Fibroblast of the aortic adventitia (primary cell): ENCODE data around the gene CCDC9B. TPM values are rescaled to one million over a fixed set of nuclear protein-coding genes. Genes with fewer than 3 reads are reported as not detected.

Source experiments
- DNase-seq: peaks from one replicate; pipeline ENCODE4 v3.0.0-alpha.2; 2010; ENCODE audit warnings: low read depth
- H3K4me3 ChIP-seq: 2 replicates; pipeline ENCODE4 v1.5.1; 2011; ENCODE audit warnings: low read depth, mild to moderate bottlenecking, control low read depth, low read length, moderate library complexity
- total RNA-seq: library from RNA; depleted of rRNA; stranded (reverse); fragments of >200 nt; gene quantifications from 2 replicates; pipeline ENCODE4 v1.2.3, GENCODE V29; 2012; ENCODE audit warnings: low replicate concordance
- TF ChIP-seq, protein P1 (sequence below): IDR thresholded peaks from 2 replicates; pipeline ENCODE4 v1.5.1; 2011; ENCODE audit warnings: mild to moderate bottlenecking, low read length, control low read depth, inconsistent platforms; ENCODE audit not compliant: insufficient read depth

The CCDC9B gene
- total RNA-seq, 1 donor = 16.2 TPM

DNA sequence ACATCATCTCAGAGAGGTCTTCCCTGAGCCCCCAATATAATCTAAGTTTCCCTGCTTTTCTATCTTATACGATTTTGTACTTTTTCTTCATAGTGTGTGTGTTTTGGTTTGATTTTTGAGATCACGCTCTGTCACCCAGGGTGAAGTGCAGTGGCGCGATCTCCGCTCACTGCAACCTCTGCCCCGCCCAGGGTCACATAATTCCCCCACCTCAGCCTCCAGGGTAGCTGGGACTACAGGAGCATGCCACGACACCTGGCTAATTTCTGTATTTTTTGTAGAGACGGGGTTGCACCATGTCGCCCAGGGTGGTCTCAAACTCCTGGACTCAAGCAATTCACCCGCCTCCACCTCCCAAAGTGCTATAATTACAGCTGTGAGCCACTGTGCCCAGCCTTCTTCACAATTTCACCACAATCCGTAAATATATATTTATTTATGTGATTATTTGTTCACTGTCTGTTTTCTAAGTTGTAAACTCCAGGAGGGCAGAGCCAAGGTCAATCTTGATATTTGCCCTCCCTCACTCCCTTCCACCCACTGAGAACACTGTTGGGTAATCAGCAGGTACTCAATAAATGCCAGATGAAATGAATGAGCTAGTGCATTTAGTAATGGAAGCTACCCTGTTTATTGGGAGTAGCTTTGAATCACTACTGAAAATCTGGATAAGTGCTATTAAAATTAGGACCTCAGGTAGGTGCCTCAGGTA is 41.2 kb upstream of the CCDC9B start:
- TF ChIP-seq, protein P1, sequence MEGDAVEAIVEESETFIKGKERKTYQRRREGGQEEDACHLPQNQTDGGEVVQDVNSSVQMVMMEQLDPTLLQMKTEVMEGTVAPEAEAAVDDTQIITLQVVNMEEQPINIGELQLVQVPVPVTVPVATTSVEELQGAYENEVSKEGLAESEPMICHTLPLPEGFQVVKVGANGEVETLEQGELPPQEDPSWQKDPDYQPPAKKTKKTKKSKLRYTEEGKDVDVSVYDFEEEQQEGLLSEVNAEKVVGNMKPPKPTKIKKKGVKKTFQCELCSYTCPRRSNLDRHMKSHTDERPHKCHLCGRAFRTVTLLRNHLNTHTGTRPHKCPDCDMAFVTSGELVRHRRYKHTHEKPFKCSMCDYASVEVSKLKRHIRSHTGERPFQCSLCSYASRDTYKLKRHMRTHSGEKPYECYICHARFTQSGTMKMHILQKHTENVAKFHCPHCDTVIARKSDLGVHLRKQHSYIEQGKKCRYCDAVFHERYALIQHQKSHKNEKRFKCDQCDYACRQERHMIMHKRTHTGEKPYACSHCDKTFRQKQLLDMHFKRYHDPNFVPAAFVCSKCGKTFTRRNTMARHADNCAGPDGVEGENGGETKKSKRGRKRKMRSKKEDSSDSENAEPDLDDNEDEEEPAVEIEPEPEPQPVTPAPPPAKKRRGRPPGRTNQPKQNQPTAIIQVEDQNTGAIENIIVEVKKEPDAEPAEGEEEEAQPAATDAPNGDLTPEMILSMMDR = no peak
- no peak for DNase-seq
- no peak overlapping the region for H3K4me3 ChIP-seq

DNA sequence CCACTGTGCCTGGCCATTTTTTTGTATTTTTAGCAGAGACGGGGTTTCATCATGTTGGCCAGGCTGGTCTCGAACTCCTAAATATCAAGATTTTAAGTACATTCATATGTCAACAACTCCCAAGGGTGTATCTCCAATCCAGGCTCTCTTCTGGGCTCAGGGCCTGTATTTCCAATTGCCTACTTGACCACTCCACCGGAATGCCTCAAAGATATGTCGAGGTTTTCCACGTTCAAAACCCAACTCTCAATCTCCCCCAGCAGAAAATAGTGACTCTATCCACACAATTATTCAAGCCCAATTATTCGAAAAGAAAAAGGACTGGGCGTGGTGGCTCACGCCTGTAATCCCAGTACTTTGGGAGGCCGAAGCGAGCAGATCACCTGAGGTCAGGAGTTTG is 39.9 kb upstream of the CCDC9B start:
- TF ChIP-seq, protein P1 = no peak
- H3K4me3 ChIP-seq = no peak overlapping the region
- no peak for DNase-seq

DNA sequence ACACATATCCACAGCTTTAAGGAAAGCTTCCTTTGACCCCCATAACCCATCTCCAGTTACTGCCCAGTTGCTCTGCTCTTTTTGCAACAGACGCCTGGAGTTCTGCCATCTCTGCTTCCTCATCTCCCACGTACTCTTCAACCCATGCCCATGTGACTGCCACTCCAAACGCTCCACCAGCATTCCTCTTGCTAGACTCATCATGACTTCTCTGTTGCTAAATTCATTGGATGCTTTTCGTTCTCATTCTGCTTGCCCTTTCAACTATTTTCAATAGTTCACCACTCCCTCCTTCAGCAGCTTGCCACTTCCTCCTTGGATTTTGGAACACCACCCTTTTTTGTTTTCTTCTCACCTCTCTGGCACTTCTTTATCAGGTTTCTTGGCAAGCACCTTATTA is 39.1 kb upstream of the CCDC9B start:
- DNase-seq = peak; percentile 99
- TF ChIP-seq, protein P1 = no peak
- no peak overlapping the region for H3K4me3 ChIP-seq

DNA sequence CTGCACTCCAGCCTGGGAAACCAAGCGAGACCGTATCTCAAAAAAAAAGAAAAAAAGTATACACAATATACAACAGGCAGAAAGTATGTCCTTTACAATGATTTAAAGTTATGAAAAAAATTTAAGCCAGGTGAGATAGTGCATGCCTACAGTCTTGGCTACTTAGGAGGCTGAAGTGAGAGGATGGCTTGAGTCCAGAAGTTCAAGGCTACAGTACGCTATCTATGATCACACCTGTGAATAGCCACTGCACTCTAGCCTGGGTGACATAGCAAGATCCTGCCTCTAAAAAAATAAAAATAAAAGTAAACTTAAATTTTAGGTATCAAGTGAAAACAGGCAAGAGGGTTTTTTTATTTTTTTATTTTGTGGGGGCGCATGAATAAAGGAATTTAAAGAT is 38.6 kb upstream of the CCDC9B start:
- TF ChIP-seq, protein P1 = no peak

DNA sequence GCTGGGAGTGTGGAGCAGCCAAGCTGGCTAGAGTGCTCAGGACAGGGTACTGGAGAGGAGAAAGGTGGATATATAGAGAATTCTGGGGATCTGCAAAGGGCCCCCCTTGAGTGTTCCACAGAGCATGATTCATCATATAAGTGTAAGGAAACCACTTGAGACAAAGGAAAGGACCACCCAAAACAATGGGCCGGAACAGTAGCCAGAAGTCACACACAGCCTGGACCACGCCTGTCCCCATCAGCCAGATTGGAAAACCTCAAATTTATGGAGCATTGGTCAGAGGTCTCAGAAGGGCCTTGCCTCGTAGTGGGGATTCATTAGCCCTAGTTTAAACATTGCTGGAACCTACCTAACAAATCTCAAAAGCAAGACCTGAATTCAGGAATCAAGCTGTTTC is 36.9 kb upstream of the CCDC9B start:
- TF ChIP-seq, protein P1 = no peak
- no peak overlapping the region for H3K4me3 ChIP-seq
- no peak for DNase-seq

More for the DNA sequence above, 38.6 kb upstream of the CCDC9B start:
- no peak for DNase-seq
- H3K4me3 ChIP-seq = no peak overlapping the region

DNA sequence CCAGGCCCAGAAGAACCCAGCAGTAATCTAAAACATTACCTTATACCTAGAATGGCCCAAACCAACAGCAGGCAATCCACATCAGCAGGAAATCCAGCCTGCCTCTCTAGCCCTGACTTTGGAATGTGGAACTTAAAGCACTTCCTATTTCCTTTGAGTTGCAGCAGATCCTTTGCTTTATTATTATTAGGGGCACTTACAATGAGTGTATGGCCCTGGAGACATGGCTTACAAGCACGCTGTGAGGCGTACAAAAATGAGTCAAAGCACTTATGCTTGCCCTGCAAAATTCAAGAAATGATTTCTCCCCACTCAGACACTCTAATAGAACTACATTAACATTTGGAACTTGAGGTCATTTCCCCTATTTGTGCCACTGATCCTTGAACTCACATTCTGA is 32.2 kb upstream of the CCDC9B start:
- peak; percentile 42 for DNase-seq
- H3K4me3 ChIP-seq = no peak overlapping the region
- TF ChIP-seq, protein P1 = no peak

DNA sequence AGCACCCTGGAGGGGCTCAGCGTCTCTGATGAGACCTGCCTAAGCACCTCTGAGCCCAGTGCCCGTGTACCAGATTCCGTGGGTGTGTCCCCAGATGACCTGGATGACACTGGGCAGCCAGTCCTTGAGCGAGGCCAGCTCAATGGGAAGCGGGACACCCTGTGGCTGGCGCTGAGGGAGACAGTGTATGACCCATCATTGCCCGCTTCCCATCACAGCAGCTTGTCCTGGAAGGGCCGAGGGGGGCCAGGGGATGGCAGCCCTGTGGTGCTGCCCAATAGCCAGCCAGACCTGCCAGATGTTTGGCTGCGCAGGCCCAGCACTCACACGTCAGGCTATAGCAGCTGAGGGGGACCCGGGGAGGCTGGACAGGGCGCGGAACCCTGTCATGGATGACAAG is 29.2 kb upstream of the CCDC9B start:
- TF ChIP-seq, protein P1 = no peak
- DNase-seq = no peak
- H3K4me3 ChIP-seq = no peak overlapping the region
